ENCODE measurements around the gene LDHB.

Gene LDHB

DNA sequence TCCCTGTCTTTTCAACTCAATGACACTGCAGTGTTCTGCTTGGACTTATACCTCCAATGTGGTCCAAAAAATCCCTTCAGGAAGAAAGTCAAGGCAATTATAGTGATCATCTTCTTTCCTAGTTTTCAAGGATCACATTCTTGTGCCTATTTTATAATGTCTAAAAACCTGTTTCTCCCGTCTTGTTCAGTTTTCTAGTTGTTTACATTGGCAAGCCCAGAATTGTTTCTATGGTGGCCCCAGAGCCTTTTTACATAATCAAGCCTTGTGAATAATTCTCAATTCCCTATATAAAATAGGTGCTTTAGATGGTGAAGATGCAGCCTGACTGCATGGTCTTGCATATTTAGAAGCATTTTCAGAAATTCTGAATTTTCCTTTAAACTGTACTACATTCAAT, 14.5 kb upstream of the LDHB start:
- Histone ChIP-seq H3K27ac (ENCODE audit: low read depth, low read length) (no peak overlapping the region), H2AFZ (ENCODE audit: low read depth, low read length, severe bottlenecking) (no peak overlapping the region), H3K27me3 (ENCODE audit: low read length) (no peaks in the 10 kb centered on the region; the same call in 1 of the 2 replicates), H3K4me3 (ENCODE audit: insufficient read depth, low read length, poor library complexity, severe bottlenecking) (no peak overlapping the region), H3K9me2 (replicated peaks; ENCODE audit: insufficient read depth, low read length) (no peaks in the 10 kb centered on the region), H3K4me2 (ENCODE audit: low read depth, low read length, poor library complexity, severe bottlenecking) (no peak overlapping the region), H4K20me1 (ENCODE audit: low read depth, low read length) (no peaks in the 10 kb centered on the region), H3K36me3 (ENCODE audit: low read length) (no peaks in the 10 kb centered on the region), H3F3A (ENCODE audit: insufficient read depth) (no peaks in the 10 kb centered on the region), H3K79me2 (ENCODE audit: insufficient read depth, low read length) (no peaks in the 10 kb centered on the region), H3K9ac (ENCODE audit: low read length) (no peak overlapping the region), H3K9me3 (ENCODE audit: insufficient read depth, low read length) (no peaks in the 10 kb centered on the region)
- TF ChIP-seq, protein P1, sequence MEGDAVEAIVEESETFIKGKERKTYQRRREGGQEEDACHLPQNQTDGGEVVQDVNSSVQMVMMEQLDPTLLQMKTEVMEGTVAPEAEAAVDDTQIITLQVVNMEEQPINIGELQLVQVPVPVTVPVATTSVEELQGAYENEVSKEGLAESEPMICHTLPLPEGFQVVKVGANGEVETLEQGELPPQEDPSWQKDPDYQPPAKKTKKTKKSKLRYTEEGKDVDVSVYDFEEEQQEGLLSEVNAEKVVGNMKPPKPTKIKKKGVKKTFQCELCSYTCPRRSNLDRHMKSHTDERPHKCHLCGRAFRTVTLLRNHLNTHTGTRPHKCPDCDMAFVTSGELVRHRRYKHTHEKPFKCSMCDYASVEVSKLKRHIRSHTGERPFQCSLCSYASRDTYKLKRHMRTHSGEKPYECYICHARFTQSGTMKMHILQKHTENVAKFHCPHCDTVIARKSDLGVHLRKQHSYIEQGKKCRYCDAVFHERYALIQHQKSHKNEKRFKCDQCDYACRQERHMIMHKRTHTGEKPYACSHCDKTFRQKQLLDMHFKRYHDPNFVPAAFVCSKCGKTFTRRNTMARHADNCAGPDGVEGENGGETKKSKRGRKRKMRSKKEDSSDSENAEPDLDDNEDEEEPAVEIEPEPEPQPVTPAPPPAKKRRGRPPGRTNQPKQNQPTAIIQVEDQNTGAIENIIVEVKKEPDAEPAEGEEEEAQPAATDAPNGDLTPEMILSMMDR (IDR thresholded peaks at IDR 0.05; ENCODE audit: insufficient read depth, low read length, poor library complexity, severe bottlenecking) = no peak
- TF ChIP-seq EZH2phosphoT487 (conservative IDR thresholded peaks at IDR 0.05; ENCODE audit: low read length) = no peak

- Histone ChIP-seq H4K20me1 (ENCODE audit: low read depth, low read length) (no peaks in the 10 kb centered on the region), H3K27ac (ENCODE audit: low read depth, low read length) (no peak overlapping the region), H3F3A (ENCODE audit: insufficient read depth) (no peaks in the 10 kb centered on the region), H2AFZ (ENCODE audit: low read depth, low read length, severe bottlenecking) (no peak overlapping the region), H3K4me2 (ENCODE audit: low read depth, low read length, poor library complexity, severe bottlenecking) (no peak overlapping the region), H3K36me3 (ENCODE audit: low read length) (no peaks in the 10 kb centered on the region), H3K4me3 (ENCODE audit: insufficient read depth, low read length, poor library complexity, severe bottlenecking) (no peak overlapping the region), H3K27me3 (ENCODE audit: low read length) (no peaks in the 10 kb centered on the region; the same call in 1 of the 2 replicates), H3K79me2 (ENCODE audit: insufficient read depth, low read length) (no peaks in the 10 kb centered on the region), H3K9me2 (replicated peaks; ENCODE audit: insufficient read depth, low read length) (no peaks in the 10 kb centered on the region), H3K9ac (ENCODE audit: low read length) (no peak overlapping the region), H3K9me3 (ENCODE audit: insufficient read depth, low read length) (no peaks in the 10 kb centered on the region)
- no peak for TF ChIP-seq EZH2phosphoT487 (conservative IDR thresholded peaks at IDR 0.05; ENCODE audit: low read length)
- TF ChIP-seq, protein P1 (IDR thresholded peaks at IDR 0.05; ENCODE audit: insufficient read depth, low read length, poor library complexity, severe bottlenecking) = no peak
These were observed 9.1 kb upstream of the LDHB start for GRCh38 chr12:21666722-21667121.

GRCh38 chr12:21665816-21666215, 8.2 kb upstream of the LDHB start:
- TF ChIP-seq, protein P1 (IDR thresholded peaks at IDR 0.05; ENCODE audit: insufficient read depth, low read length, poor library complexity, severe bottlenecking) = no peak
- no peak for TF ChIP-seq EZH2phosphoT487 (conservative IDR thresholded peaks at IDR 0.05; ENCODE audit: low read length)
- H3K27ac ChIP-seq (ENCODE audit: low read depth, low read length) = no peak overlapping the region
- no peaks in the 10 kb centered on the region for H3K36me3 ChIP-seq (ENCODE audit: low read length)
- no peak overlapping the region for H3K4me3 ChIP-seq (ENCODE audit: insufficient read depth, low read length, poor library complexity, severe bottlenecking)
- H4K20me1 ChIP-seq (ENCODE audit: low read depth, low read length) = no peaks in the 10 kb centered on the region
- H3K9me3 ChIP-seq (ENCODE audit: insufficient read depth, low read length) = no peaks in the 10 kb centered on the region
- no peaks in the 10 kb centered on the region for H3K9me2 ChIP-seq (replicated peaks; ENCODE audit: insufficient read depth, low read length)
- no peaks in the 10 kb centered on the region; the same call in 1 of the 2 replicates for H3K27me3 ChIP-seq (ENCODE audit: low read length)
- no peaks in the 10 kb centered on the region for H3K79me2 ChIP-seq (ENCODE audit: insufficient read depth, low read length)
- no peak overlapping the region for H3K9ac ChIP-seq (ENCODE audit: low read length)
- H3F3A ChIP-seq (ENCODE audit: insufficient read depth) = no peaks in the 10 kb centered on the region
- H2AFZ ChIP-seq (ENCODE audit: low read depth, low read length, severe bottlenecking) = no peak overlapping the region
- no peak overlapping the region for H3K4me2 ChIP-seq (ENCODE audit: low read depth, low read length, poor library complexity, severe bottlenecking)

Measured in SU-DHL-6 (cell line).